Left kidney (tissue), 8 donors: Measurements from ENCODE around the gene PLEKHJ1. TPM values are rescaled to one million over a fixed set of nuclear protein-coding genes. Genes with fewer than 3 reads are reported as not detected.
"Not testable (repeated sequence)": the region's sequence is repeated elsewhere in the genome, so short reads cannot be mapped to it uniquely, and the experiment has no call there.

Experiments
- DNase-seq: peaks from one replicate; pipeline ENCODE4 v3.0.0-alpha.2; 2013
- long read RNA-seq, 8 donors: transcript quantifications; one replicate each; lab custom pipeline, GENCODE V29; 2026
- polyA plus RNA-seq: library from polyadenylated mRNA; unstranded; fragments of 120-200 nt; gene quantifications from one replicate; pipeline ENCODE4 v1.2.1, GENCODE V29; 2013; ENCODE audit not compliant: insufficient read length

The PLEKHJ1 gene, protein sequence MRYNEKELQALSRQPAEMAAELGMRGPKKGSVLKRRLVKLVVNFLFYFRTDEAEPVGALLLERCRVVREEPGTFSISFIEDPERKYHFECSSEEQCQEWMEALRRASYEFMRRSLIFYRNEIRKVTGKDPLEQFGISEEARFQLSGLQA
- 56.2 TPM for polyA plus RNA-seq
- long read RNA-seq, donor 1, transcript PLEKHJ1-206 (5 exons, 1,311 nt), result minor isoform, 6 of 200 reads
- long read RNA-seq, donor 1, transcript PLEKHJ1-201 (6 exons, 1,206 nt), result major isoform, 43 of 200 reads
- long read RNA-seq, donor 1, partial matches to known transcripts, result 100 of 200 reads
- long read RNA-seq, donor 1, other reads (novel, unspliced or antisense), result 46 of 200 reads
- long read RNA-seq, donor 2, transcript PLEKHJ1-201 (6 exons, 1,206 nt), result major isoform, 50 of 63 reads
- long read RNA-seq, donor 2, transcript PLEKHJ1-206 (5 exons, 1,311 nt), result minor isoform, 9 of 63 reads
- long read RNA-seq, donor 2, partial matches to known transcripts, result 0 of 63 reads
- long read RNA-seq, donor 2, other reads (novel, unspliced or antisense), result 0 of 63 reads
- long read RNA-seq, donor 3, transcript PLEKHJ1-201 (6 exons, 1,206 nt), result major isoform, 34 of 41 reads
- long read RNA-seq, donor 3, partial matches to known transcripts, result 0 of 41 reads
- long read RNA-seq, donor 3, other reads (novel, unspliced or antisense), result 0 of 41 reads
- long read RNA-seq, donor 4, transcript PLEKHJ1-201 (6 exons, 1,206 nt), result major isoform, 8 of 9 reads
- long read RNA-seq, donor 4, partial matches to known transcripts, result 0 of 9 reads
- long read RNA-seq, donor 4, other reads (novel, unspliced or antisense), result 0 of 9 reads
- long read RNA-seq, donor 5, transcript PLEKHJ1-201 (6 exons, 1,206 nt), result major isoform, 85 of 103 reads
- long read RNA-seq, donor 5, transcript PLEKHJ1-206 (5 exons, 1,311 nt), result minor isoform, 7 of 103 reads
- long read RNA-seq, donor 5, partial matches to known transcripts, result 0 of 103 reads
- long read RNA-seq, donor 5, other reads (novel, unspliced or antisense), result 7 of 103 reads
- long read RNA-seq, donor 6, transcript PLEKHJ1-201 (6 exons, 1,206 nt), result major isoform, 42 of 302 reads
- long read RNA-seq, donor 6, partial matches to known transcripts, result 208 of 302 reads
- long read RNA-seq, donor 6, other reads (novel, unspliced or antisense), result 42 of 302 reads
- long read RNA-seq, donor 7, transcript PLEKHJ1-201 (6 exons, 1,206 nt), result major isoform, 63 of 81 reads
- long read RNA-seq, donor 7, transcript PLEKHJ1-206 (5 exons, 1,311 nt), result minor isoform, 6 of 81 reads
- long read RNA-seq, donor 7, partial matches to known transcripts, result 0 of 81 reads
- long read RNA-seq, donor 7, other reads (novel, unspliced or antisense), result 5 of 81 reads
- long read RNA-seq, donor 8, transcript PLEKHJ1-201 (6 exons, 1,206 nt), result major isoform, 23 of 26 reads
- long read RNA-seq, donor 8, partial matches to known transcripts, result 0 of 26 reads
- long read RNA-seq, donor 8, other reads (novel, unspliced or antisense), result 0 of 26 reads

DNA sequence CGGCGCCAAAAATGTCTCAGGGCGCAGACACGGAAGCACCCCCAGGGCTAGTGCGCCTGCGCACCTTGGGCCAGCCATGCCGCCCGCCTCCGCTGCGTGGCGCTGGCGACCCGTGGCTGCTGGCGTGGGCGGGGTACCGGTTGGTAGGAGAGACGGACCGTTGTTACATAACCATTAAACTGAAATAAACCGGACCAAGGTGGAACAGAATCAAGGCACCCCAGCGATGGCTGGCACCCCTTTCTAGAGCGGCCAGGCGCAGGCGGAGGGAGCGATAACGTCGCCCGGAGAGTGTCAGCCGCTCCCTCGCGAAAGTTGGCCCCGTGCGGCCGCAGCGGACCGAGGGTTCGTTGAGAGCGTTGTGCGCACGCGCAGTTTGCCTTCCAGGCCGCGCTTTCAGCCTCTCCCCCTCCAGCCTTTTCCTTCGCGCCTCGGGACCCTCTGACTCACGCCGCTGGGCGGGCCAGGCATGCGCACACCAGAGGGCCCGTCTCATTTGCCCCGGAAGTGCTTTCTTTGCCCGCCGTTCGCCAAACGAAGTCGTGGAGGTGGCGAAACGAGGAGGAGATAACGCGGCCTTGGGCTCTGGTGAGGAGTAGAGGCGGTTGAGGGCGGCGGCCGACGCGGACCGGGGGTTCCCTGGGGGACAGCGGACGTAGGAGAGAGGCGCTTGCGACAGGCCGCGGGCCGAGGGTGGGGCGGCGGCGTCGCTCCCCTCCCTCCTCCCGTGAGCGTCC is at the start of gene PLEKHJ1, which contains the start of gene SF3A2:
TSS of gene PLEKHJ1 (minus strand) at position 16 of the 737 bp plus-strand sequence. CDS start 81 bp downstream, outside the sequence.
TSS of gene SF3A2 (plus strand) at position 511 of the 737 bp plus-strand sequence. CDS start 6,595 bp downstream, outside the sequence.
- peak; percentile 96 for DNase-seq

DNA sequence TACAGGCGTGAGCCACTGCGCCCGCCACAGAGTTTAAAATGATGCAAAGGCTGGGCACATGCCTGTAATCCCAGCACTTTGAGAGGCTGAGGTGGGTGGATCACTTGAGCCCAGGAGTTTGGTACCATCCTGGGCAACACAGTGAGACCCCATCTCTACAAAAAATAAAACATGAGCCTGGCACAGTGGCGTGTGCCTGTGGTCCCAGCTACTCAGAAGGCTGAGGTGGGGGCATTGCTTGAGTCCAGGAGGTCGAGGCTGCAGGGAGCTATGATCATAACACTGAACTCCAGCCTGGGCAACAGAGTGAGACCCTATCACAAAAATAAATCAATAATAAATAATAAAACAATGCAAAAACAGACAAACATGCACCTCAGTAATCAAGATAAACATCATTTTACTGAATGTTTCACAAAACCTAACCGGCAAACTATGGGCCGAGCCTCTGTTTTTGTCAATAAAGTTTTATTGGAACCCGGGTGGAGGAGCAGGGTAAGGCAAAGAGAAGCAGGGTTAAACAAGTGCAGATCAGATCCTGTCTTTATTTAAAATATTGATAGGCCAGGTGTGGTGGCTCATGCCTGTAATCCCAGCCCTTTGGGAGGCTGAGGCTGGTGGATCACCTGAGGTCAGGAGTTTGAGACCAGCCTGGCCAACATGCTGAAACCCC is 47.8 kb upstream of the PLEKHJ1 start:
- DNase-seq, result no peak

DNA sequence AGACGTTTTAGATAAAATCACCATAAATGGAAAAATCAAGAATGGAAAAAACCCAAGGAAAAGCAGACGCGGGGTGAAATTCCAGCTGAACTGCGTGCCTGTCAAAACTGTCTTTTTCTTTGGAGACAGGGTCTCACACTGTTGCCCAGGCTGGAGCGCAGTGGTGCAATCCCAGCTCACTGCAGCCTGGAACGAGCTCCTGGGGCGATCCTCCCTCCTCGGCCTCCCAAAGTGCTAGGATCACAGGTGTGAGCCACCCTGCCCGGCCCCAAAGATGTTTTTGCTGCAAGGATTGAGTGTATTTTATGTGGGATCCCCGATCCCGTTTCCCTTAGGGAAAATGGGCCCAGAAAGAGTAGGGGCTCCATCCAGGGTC is 46.7 kb upstream of the PLEKHJ1 start:
- no peak for DNase-seq

DNA sequence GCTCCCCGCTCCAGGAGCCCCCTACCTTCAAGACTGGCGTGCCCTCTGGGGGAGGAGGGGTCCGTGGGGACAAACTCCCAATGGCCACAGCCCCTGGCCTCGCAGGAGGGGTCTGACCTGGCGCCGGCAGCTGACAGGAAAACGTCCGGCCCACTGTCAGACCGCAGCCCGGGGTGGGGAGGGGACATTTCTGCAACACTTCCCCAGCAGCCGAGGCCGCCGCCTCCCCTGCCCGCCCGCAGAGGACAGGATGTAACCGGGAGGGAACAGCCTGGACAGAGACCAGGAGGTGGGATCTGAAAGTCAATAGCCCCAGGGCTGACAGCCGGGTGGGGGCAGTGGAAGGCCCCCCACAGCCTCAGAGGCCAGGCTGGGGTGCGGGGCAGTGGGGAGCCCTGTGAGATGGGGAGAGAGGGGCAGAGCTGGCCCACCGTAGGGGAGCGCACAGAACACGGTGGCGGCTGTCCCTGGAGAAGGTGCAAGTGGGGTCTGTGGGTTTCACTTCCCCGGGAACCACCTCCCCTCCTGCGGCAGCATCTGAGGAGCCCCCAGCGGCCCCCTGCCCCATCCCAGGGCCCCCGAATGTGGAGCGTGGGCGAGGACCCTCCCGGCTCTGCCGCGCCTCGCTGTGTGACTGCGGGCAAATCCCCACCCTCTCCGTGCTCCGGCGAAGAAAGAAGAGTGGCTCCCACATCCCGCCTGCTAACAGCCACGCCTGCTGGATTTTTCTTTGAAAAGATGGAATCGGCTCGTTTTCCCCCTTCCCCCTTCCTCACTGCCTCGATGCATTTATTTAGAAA is 46.1 kb upstream of the PLEKHJ1 start, which contains the start of gene PEAK3:
TSS of gene PEAK3 (minus strand) at position 114 of the 800 bp plus-strand sequence. CDS start 1,244 bp downstream, outside the sequence.
- no peak for DNase-seq

DNA sequence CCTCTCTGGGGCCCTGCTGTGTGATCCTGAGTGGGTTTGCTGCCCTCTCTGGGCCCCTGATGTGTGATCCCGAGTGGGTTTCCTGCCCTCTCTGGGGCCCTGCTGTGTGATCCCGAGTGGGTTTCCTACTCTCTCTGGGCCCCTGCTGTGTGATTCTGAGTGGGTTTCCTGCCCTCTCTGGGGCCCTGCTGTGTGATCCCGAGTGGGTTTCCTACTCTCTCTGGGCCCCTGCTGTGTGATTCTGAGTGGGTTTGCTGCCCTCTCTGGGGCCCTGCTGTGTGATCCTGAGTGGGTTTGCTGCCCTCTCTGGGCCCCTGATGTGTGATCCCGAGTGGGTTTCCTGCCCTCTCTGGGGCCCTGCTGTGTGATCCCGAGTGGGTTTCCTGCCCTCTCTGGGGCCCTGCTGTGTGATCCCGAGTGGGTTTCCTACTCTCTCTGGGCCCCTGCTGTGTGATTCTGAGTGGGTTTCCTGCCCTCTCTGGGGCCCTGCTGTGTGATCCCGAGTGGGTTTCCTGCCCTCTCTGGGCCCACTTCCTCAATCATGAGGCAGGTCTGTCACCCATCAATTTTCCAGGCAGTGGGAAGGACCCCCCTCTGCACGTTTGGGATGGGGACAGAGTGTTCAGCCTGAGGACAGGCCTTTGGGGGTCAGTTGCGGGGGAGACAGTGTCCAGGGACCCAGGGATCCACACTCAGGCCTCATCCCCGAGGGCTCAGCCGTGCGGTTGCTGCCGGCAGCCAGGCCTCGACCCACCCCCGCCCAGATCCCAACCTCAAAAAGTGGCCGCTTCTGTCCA is 45.3 kb upstream of the PLEKHJ1 start:
- DNase-seq, result not testable (repeated sequence)

DNA sequence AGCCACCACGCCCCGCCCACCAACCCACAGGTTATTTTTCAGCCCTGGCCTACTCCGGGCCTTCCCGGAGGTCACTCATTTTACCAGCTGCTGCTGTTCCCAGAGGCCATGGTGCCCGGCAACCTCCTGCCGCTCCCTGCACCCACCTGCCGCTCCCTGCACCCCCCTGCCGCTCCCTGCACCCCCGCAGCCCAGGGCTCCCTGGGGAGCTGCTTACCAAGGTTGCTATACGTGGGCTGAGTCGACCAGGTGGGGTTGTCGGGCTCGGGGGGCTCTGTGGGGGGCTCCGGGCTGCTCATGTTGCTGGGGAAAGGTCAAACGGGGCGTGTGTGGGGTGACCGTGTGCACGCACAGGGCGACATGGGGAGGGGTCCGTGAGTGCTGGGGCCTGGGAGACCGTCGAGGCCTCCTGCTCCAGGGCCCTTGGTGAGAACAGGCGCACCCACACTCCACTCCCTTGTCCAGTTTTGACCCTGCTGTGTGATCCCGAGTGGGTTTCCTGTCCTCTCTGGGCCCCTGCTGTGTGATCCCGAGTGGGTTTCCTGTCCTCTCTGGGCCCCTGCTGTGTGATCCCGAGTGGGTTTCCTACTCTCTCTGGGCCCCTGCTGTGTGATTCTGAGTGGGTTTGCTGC is 44.6 kb upstream of the PLEKHJ1 start:
- no peak for DNase-seq

DNA sequence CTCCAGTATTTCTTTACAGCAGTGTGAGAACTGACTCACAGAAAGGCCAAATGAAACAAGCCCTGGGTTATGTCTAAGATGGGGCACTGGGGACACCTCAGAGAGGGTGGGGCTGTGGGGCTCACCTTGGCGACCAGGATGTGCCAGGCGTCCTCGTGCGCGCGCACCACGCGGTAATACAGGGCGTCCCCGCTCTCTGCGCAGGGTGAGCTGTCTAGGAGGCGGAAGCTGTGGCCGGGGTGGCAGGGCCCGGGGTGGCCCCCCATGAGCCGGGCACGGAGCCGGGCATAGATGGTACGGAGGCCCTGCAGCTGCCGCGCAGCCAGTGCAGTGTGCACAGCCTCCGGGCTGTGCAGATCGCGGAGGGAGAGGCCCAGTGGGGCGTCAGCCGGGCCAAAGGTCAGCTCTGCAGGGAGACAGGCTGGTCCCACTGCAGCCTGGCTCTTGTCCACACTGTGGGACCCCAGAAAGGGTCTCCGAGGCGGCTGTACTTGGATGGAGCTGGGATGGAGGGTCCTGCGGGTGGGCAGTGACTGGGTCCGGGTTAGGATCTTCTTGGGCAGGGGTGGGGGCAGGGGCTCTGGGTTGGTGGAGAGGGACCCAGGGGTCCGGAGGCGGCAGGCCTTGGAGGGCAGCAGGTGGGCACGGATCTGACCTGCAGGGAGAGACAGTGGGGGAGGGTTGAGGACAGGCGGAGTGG is 42.5 kb upstream of the PLEKHJ1 start:
- DNase-seq, result no peak

DNA sequence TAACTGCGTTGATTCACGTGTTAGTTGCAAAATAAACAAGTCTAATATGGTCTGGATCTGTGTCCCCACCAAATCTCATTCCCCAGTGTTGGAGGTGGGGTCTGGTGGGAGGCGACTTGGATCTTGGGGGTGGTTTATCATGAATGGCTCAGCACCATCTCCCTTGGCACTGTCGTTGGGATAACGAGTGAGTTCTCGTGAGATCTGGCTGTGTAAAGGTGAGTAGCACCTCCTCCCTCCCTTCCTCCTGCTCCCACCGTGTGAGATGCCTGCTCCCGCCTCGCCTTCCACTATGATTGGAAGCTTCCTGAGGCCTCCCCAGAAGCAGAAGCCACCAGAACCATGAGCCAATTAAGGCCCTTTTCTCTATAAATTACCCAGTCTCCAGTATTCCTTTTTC is 41.0 kb upstream of the PLEKHJ1 start:
- no peak for DNase-seq

DNA sequence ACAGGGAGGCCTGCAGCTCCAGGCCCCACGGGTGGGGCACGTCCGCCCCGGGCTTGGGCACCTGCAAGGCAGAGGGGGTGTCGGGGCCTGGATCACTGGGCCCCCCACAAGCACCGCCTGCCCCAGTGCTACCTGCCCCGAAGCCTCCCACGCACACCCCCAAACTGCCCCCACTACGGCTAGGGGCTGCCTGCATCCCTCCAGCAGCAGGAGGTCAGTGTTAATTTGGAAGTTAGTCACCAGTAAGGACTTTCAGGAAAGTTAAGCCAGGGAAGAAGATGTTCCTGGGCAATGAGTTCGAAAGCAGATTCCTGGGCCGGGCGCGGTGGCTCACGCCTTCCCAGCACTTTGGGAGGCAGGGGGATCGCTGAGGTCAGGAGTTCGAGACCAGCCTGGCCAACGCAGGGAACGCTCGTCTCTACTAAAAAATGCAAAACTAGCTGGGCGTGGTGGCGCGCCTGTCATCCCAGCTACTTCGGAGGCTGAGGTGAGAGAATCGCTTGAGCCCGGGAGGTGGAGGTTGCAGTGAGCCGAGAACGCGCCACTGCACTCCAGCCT is 40.4 kb upstream of the PLEKHJ1 start:
- no peak for DNase-seq

DNA sequence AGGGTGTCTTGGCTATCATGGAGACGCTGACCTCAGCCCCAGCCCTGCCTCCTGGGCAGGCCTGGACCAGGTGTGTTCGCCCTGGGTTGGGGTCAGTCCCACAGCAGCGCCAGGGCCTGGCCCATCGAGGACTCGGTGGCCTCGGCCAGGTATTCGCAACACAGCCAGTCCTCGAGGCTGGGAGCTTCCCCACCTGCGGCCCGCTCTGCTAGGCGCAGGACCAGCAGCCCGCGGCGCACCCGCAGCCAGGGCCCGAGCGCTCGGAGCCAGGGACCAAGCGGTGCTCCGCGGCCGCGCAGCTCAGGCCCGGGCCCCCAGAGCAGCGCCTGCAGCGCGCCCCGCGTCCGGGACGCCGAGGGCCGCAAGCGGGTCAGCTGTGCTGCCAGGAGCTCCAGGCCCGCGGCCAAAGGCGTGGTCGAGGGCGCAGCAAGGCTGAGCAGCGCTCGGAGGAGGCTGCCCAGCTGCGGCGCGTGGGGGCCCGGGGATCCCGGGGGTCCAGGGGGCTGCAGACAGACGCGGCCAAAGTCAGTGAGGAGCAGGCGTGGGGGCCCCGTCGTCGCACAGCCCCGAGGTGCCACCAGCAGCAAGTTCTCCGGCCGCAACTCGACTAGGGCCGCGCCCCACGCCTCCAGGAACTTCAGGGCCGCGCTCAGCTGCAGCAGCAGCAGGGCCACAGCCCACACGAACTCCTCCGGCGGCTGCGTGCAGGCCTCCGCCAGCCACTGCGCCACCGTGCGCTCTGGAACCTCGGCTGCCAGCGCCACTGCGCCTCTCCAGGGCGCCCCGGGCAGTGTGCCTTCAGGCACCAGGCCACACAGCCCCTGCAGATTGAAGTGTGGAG is 39.7 kb upstream of the PLEKHJ1 start:
- DNase-seq, result no peak

DNA sequence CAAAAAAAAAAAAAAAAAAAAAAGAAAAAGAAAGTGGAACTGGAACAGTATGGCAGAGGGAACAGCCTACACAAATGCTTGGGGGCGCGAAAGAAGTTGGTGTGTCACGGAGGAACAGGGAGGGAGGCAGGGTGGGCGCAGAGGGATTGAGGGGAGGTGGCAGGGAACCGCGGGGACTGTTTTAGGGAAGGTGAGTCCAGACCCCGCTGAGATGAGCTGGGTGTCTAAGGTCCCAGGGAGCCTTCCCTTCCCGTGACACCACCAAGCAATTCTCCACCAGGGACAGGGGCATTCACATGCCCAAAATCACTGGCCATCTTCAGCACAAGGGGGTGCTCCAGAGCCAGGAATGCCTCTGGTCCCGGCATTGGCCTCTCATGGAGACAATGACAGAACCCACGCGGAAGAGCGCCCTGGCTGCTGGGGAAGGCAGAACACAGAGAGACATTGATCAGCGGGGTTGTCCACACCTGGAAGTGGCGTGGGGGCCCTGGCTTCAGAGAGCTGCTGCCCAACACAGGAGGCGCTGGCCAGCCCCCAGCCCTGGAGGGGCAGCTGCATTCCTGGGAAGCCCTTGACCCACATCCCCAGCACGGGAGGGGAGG is 38.9 kb upstream of the PLEKHJ1 start:
- DNase-seq, result no peak

DNA sequence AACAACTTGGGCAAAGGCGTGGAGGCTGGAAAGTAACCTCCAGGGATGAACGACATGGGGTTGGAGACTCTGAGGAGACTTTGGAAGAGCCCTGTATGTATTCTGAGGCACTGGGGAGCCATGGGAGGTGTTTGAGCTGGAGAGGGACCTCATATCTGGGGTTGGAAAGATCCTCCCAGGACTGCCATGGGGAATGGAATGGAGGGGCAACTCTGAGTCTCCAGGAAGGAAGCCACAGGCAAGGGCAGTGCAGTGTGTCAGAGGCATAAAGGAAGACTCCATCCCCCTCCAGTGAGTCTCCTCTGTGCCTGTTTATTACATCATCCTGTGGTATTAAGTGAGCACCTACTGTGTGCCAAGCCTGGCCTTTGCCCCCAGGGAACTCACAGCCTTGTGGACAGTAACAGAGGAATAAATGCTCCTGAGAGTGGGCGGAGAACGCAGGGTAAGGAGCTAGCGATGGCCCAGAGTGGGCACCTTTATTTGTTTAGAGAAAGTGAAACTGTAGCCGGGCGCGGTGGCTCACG is 38.1 kb upstream of the PLEKHJ1 start:
- DNase-seq, result no peak

DNA sequence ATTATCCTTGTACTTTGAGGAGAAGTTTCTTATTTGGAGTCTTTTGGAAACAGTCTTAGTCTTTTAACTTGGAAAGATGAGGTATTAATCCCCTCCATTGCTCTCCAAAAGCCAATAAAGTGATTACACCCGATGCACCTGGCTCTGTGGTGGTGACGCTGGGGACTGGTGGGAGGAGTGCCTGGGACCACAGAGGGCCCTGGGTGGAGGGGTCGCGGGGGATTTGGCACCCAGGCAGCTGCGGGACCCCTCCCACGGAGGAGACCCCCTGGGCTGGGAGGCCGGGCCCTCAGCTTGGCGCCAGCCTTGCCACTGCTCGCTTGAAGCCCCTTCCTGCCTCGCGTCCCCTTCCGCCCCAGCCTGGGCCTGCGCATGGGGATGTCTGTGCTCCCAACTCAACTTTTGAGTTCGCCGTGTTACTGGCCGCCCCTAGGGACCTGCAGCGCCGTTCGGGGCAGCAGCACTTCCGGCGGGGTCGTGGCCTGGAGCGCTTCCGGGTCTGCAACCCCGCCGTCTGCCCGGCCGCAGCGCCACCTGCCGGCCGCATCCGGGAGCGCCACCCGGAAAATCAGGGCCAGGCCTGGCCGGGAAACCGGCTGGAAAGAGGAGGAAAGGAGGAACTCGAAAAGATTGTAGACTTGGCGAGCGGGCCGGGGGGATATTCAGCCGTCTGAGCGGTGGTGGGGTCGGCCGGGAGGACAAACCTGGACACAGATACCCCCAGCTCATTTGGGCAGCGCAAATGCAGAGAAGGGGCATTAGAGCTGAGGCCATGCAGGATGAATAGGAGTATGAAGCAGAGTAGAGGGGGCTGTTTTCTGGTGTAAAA is 37.4 kb upstream of the PLEKHJ1 start:
- DNase-seq, result no peak
